NCI-H1048 (cell line): ENCODE results near the gene C19orf25.
"Not testable (repeated sequence)": the region's sequence is repeated elsewhere in the genome, so short reads cannot be mapped to it uniquely, and the experiment has no call there.

Experiments used
- DNase-seq: peaks from one replicate; lab custom pipeline; 2025; lab: John Stamatoyannopoulos, UW

The C19orf25 gene

DNA sequence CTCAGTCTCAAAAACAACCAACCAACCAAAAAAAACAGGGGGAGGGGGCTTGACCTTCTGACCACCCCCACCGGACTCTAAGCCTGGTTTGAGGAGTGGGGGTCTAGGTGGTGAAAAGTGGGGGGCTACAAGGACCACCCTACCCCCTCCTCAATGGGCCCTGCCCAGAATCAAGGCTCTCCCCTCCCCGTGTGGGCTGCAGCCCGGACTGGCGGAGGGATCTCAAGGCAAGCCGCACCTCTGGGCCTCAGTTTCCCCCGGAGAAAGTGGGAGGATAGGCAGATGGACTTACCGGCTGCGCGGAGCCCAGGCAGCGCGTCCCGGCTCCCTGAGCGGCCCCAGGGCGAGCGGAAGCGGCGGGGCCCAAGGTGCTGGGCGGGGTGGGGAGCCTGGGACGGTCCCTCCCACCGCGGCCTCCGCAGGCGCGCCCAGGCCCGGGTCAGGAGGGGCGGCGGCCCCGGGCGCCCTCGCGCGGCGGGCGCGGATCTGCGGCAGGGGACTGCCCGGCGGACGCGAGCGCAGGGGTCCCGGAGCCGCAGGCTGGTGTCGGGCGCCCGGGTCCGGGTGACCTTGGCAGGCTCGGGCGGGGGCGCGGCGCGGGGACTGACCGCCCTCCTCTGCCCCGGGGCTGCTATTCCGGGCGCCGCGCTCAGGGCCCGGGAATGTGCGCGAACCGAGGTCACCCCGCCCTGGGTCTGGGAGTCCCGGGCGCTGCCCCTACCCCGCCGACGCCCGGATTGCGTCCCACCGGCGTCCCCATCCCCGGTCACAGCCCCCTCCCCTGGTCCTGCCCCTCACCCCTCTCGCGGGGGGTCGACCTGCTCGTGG lies 33.9 kb upstream of the C19orf25 start, which contains the start of gene ADAMTSL5:
TSS of gene ADAMTSL5 (minus strand) at position 349 of the 828 bp plus-strand sequence. CDS start 2,076 bp downstream, outside the sequence.
- no peak for DNase-seq

- no peak for DNase-seq
These were observed 32.6 kb upstream of the C19orf25 start for GRCh38 chr19:1511318-1512317.

GRCh38 chr19:1510807-1511206 lies 31.8 kb upstream of the C19orf25 start:
- no peak for DNase-seq

GRCh38 chr19:1510442-1510806 lies 31.4 kb upstream of the C19orf25 start:
- no peak for DNase-seq

- DNase-seq = no peak
These were observed 30.8 kb upstream of the C19orf25 start for GRCh38 chr19:1509602-1510441.

DNA sequence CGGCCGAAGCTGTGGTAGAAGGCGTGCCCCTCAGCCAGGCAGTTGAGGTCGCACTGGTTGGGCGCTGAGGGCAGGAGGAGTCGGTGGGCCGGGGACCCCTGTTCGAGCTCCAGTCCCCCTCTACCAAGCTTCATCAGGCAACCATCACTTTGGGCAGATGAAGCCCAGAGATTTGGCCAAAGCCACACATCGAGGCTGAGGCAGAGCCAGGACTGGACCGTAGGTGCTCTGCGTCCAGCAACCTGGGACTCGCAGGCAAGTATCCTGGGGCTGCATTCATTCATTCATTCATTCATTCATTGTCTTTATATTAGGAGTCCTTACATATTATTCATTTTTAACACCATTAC lies 29.5 kb upstream of the C19orf25 start:
- no peak for DNase-seq

- peak; percentile 90 for DNase-seq
These were observed 28.9 kb upstream of the C19orf25 start for GRCh38 chr19:1507763-1508506.

GRCh38 chr19:1507192-1507660 lies 28.2 kb upstream of the C19orf25 start:
- DNase-seq = no peak

DNA sequence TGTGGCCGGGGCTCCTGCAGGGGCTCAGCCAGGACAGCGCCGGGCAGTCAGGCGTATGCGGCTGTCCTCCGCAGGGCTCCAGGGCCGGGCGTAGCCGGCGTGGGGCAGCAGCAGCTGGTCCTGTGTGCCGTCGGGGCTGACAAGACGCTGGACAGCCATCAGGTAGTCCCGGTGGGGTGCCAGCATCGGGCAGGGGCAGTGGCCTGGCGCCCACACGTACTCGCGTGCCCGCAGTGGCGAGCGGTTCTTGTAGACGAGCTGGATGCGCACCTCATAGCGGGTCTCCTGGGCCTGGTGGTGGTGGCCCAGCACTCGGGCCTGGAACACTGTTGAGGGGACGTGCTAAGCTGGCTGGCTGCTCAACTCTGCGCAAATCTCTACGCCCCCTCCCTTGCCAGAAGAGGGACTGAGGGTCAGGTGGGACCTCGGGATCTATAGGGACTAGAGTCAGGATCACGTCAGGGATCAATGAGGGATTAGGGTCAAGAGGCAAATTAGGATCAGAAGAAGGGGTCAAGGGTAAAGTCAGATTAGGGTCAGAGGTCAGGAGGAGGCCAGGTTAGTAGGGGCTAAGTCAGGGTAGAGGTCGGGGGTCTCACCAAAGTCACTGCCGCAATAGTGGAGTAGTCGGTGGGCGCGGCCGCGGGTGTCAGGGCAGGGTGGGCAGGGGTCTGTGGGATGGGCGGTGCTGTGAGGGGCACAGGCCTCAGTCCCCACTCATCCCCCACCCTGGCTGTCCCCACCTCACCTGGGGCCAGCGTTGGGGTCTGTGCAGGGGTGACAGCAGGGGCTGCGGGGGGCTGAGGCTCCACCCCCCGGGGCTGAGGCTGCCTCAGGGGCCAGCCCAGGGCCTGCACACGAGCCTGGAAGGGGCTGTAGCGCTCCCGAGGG lies 27.2 kb upstream of the C19orf25 start:
- no peak for DNase-seq

- DNase-seq = no peak
These were observed 26.0 kb upstream of the C19orf25 start for GRCh38 chr19:1505012-1505411.

GRCh38 chr19:1503925-1504773 lies 25.1 kb upstream of the C19orf25 start:
- no peak for DNase-seq

GRCh38 chr19:1503089-1503924 lies 24.3 kb upstream of the C19orf25 start:
- no peak for DNase-seq

DNA sequence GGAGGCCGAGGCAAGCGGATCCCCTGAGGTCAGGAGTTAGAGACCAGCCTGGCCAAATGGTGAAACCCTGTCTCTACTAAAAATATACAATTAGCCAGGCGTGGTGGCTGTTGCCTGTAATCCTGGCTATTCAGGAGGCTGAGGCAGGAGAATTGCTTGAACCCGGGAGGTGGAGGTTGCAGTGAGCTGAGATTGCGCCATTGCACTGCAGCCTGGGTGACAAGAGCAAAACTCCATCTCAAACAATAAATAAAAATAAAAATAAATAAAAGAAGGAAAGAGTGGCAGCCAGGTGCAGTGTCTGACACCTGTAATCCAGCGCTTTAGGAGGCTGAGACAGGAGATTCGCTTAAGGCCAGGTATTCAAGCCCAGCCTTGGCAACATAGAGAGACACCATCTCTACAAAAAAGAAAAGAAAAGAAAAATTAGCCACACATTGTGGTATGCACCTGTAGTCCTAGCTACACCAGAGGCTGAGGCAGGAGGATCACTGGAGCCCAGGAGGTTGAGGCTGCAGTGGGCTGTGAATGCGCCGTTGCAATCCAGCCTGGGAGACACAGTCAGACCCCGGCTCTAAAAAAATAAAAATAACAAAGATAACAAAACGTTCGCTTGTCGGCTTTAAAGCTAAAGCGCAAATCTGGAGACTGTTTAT lies 23.5 kb upstream of the C19orf25 start:
- no peak for DNase-seq

GRCh38 chr19:1501200-1501595 lies 22.2 kb upstream of the C19orf25 start:
- DNase-seq = no peak

DNA sequence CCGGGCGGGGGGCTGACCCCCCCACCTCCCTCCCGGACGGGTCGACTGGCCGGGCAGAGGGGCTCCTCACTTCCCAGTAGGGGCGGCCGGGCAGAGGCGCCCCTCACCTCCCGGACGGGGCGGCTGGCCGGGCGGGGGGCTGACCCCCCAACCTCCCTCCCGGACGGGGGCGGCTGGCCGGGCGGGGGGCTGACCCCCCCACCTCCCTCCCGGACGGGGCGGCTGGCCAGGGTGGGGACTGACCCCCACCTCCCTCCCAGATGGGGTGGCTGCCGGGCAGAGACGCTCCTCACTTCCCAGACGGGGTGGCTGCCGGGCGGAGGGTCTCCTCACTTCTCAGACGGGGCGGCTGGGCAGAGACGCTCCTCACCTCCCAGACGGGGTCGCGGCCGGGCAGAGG lies 20.2 kb upstream of the C19orf25 start:
- DNase-seq = not testable (repeated sequence)

DNA sequence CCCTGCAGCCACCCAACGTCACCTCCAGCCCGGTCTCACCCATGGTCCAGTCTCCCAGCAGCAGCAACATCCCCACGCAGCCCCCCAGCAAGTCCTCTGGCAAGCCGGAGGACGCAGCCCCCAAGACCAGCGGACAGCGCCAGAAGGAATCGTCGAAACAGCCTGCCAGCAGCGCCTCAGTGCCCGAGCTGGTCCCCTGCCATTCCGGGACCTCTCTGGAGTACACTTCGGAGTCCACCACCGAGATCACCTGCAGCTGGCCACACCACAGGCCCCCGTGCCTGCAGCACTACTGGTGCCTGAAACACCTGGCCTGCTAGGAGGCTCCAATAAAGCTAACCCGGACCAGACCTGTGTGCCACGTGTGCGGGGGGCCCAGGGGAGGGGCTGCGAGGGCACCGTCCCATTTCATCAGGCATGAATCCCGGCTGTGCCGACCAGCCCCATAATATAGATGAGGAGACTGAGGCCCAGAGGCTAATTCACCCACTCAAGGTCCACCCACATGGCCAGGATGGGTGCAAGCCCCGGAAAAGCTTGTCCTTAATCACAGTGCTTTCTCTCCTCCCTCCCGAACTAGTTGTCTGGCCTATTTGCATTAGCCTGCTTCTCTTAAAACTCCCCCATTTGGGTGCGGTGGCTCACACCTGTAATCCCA lies 18.7 kb upstream of the C19orf25 start:
- DNase-seq = no peak
